ENCODE measurements around the gene AMT.

AMT gene

GRCh38 chr3:49469037-49469935, 47.0 kb upstream of the AMT start:
- H3K9me2 ChIP-seq (replicated peaks; ENCODE audit: low read depth, low read length) = no peaks in the 10 kb centered on the region
- no peaks in the 10 kb centered on the region for H3K27me3 ChIP-seq (ENCODE audit: insufficient read depth, low read length, poor library complexity, severe bottlenecking)
- peaks cover 26% of the 10 kb centered on the region for H4K20me1 ChIP-seq (ENCODE audit: insufficient read depth, low read length, poor library complexity, severe bottlenecking)
- H3F3A ChIP-seq (ENCODE audit: low read depth) = no peaks in the 10 kb centered on the region
- peak overlapping the region; percentile 91 for H2AFZ ChIP-seq (ENCODE audit: low read length)
- H3K4me1 ChIP-seq (ENCODE audit: insufficient read depth, low read length, poor library complexity, severe bottlenecking) = peaks cover 24% of the 10 kb centered on the region
- H3K9ac ChIP-seq (ENCODE audit: low read depth, low read length, poor library complexity, severe bottlenecking) = peak overlapping the region; percentile 62
- peak overlapping the region; percentile 74 for H3K4me2 ChIP-seq (ENCODE audit: low read depth, low read length, poor library complexity, severe bottlenecking)
- H3K9me3 ChIP-seq (ENCODE audit: insufficient read depth, low read depth, low read length) = no peaks in the 10 kb centered on the region
- peaks cover 16% of the 10 kb centered on the region; the same call in 1 of the 2 replicates for H3K79me2 ChIP-seq (ENCODE audit: insufficient read depth, low read length)
- H3K4me3 ChIP-seq (ENCODE audit: low read length, poor library complexity, severe bottlenecking) = peak overlapping the region; percentile 75
- TF ChIP-seq CTCF (conservative IDR thresholded peaks at IDR 0.05; ENCODE audit: low read length) (no peak), EZH2phosphoT487 (IDR thresholded peaks at IDR 0.05; ENCODE audit: borderline replicate concordance) (no peak)
- no peaks in the 10 kb centered on the region for H3K36me3 ChIP-seq (ENCODE audit: insufficient read depth, low read length)

GRCh38 chr3:49466085-49466484, 43.8 kb upstream of the AMT start:
- Histone ChIP-seq H3K9me3 (ENCODE audit: insufficient read depth, low read depth, low read length) (no peaks in the 10 kb centered on the region), H2AFZ (ENCODE audit: low read length) (no peak overlapping the region), H3K4me2 (ENCODE audit: low read depth, low read length, poor library complexity, severe bottlenecking) (no peak overlapping the region), H3K9ac (ENCODE audit: low read depth, low read length, poor library complexity, severe bottlenecking) (no peak overlapping the region), H3K4me3 (ENCODE audit: low read length, poor library complexity, severe bottlenecking) (no peak overlapping the region), H3K4me1 (ENCODE audit: insufficient read depth, low read length, poor library complexity, severe bottlenecking) (peaks cover 12% of the 10 kb centered on the region), H3K79me2 (ENCODE audit: insufficient read depth, low read length) (peaks cover 4% of the 10 kb centered on the region; the same call in 1 of the 2 replicates), H3K9me2 (replicated peaks; ENCODE audit: low read depth, low read length) (no peaks in the 10 kb centered on the region), H3K27me3 (ENCODE audit: insufficient read depth, low read length, poor library complexity, severe bottlenecking) (no peaks in the 10 kb centered on the region), H3F3A (ENCODE audit: low read depth) (no peaks in the 10 kb centered on the region), H3K36me3 (ENCODE audit: insufficient read depth, low read length) (no peaks in the 10 kb centered on the region), H4K20me1 (ENCODE audit: insufficient read depth, low read length, poor library complexity, severe bottlenecking) (peaks cover 6% of the 10 kb centered on the region)
- TF ChIP-seq CTCF (conservative IDR thresholded peaks at IDR 0.05; ENCODE audit: low read length) = no peak
- TF ChIP-seq EZH2phosphoT487 (IDR thresholded peaks at IDR 0.05; ENCODE audit: borderline replicate concordance) = no peak

GRCh38 chr3:49465270-49466034, 43.2 kb upstream of the AMT start:
- Histone ChIP-seq H4K20me1 (ENCODE audit: insufficient read depth, low read length, poor library complexity, severe bottlenecking) (no peaks in the 10 kb centered on the region), H2AFZ (ENCODE audit: low read length) (no peak overlapping the region), H3F3A (ENCODE audit: low read depth) (no peaks in the 10 kb centered on the region), H3K9me3 (ENCODE audit: insufficient read depth, low read depth, low read length) (no peaks in the 10 kb centered on the region), H3K27me3 (ENCODE audit: insufficient read depth, low read length, poor library complexity, severe bottlenecking) (no peaks in the 10 kb centered on the region), H3K79me2 (ENCODE audit: insufficient read depth, low read length) (no peaks in the 10 kb centered on the region), H3K36me3 (ENCODE audit: insufficient read depth, low read length) (no peaks in the 10 kb centered on the region), H3K9me2 (replicated peaks; ENCODE audit: low read depth, low read length) (no peaks in the 10 kb centered on the region), H3K9ac (ENCODE audit: low read depth, low read length, poor library complexity, severe bottlenecking) (no peak overlapping the region), H3K4me3 (ENCODE audit: low read length, poor library complexity, severe bottlenecking) (no peak overlapping the region), H3K4me2 (ENCODE audit: low read depth, low read length, poor library complexity, severe bottlenecking) (no peak overlapping the region), H3K4me1 (ENCODE audit: insufficient read depth, low read length, poor library complexity, severe bottlenecking) (peaks cover 7% of the 10 kb centered on the region)
- no peak for TF ChIP-seq EZH2phosphoT487 (IDR thresholded peaks at IDR 0.05; ENCODE audit: borderline replicate concordance)
- no peak for TF ChIP-seq CTCF (conservative IDR thresholded peaks at IDR 0.05; ENCODE audit: low read length)

All from Loucy (cell line).